NCI-H1694 treated with DMSO at 0.1 percent for 48 hours (cell line): Measurements from ENCODE around the gene RC3H1.
"Not testable (repeated sequence)": the region's sequence is repeated elsewhere in the genome, so short reads cannot be mapped to it uniquely, and the experiment has no call there.

ENCODE experiments used
- DNase-seq: peaks from one replicate; lab custom pipeline; 2025; lab: John Stamatoyannopoulos, UW

The RC3H1 gene

GRCh38 chr1:173946380-173946921, 75.7 kb downstream of the RC3H1 start:
- no peak for DNase-seq

- no peak for DNase-seq
Measured at GRCh38 chr1:173937062-173937461, 85.1 kb downstream of the RC3H1 start.

GRCh38 chr1:173934440-173934839, 87.7 kb downstream of the RC3H1 start:
- no peak for DNase-seq

- not testable (repeated sequence) for DNase-seq
Measured at GRCh38 chr1:173930541-173930940, 91.6 kb downstream of the RC3H1 start.

DNA sequence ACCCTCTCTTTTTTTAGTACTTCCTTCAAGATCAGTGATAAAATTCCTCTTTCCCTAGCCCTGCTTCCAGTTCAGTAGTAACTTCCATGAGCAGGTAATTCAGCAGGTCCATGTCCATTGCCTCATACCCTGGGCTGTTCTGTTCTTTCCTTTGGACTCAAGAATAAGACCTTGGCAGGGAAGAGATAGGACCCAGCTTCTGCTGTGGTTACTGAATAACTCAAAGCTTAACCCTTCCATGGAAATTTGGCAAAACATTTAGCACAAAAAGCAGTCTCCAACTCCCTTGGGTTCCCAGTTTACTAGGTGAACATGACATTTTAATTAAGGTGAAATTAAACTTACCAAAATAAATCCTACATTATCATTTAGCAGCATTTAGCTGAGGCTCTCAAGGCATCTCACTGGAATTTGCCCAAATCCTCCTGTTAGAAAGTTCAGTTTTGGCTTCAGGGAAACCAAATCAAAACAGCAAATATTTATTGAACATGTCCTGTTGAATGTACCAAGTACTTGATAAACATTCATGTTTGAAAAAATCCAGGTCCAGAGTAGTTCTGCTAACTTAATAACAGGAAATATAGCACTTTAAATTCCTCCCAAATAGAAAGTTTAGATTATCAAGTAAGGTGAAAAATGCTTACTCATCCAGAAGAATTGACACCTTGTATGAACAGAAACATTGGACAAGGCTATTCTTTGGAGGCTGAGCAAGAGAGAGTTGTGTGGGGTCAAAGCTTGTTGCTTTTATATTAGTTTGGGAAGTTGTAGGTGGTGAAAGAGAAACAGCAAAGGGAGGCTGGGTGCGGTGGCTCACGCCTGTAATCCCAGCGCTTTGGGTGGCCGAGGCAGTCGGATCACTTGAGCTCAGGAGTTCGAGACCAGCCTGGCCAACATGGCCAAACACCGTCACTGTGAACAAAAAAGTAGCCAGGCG, 96.6 kb downstream of the RC3H1 start:
- no peak for DNase-seq

DNA sequence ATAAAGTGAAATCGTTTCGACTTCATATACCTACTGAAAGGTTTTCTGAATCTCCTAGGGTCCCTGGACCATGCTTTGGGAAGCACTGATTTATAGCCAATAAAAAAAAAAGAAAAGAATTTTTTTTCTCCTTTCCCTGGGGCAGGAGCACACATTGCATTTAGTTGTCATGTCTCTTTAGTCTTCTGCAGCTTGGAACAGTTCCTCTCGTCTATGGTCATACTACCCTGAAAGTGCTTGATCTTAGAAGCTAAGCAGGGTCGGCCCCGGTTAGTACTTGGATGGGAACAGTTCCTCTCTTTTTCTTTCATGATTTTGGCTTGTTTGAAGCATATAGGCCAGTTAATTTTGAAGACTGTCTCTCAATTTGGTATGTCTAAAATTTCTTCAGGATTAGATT, 101.3 kb downstream of the RC3H1 start:
- DNase-seq: no peak

- DNase-seq: no peak
Measured at GRCh38 chr1:173917635-173918493, 104.3 kb downstream of the RC3H1 start.

GRCh38 chr1:173917149-173917548, 105.0 kb downstream of the RC3H1 start, which contains the start of gene SERPINC1:
TSS of gene SERPINC1 (minus strand) at chr1:173917327. CDS start at chr1:173917259, 68 bp downstream.
- DNase-seq: no peak

- no peak for DNase-seq
Measured at GRCh38 chr1:173916667-173917066, 105.5 kb downstream of the RC3H1 start.

GRCh38 chr1:173915596-173915995, 106.6 kb downstream of the RC3H1 start:
- DNase-seq: no peak

- peak; percentile 25 for DNase-seq
Measured at GRCh38 chr1:173914366-173914871, 107.7 kb downstream of the RC3H1 start.

GRCh38 chr1:173913111-173913510, 109.0 kb downstream of the RC3H1 start:
- no peak for DNase-seq

- DNase-seq: no peak
Measured at GRCh38 chr1:173903827-173904531, 118.2 kb downstream of the RC3H1 start.

GRCh38 chr1:173900992-173901391, 121.2 kb downstream of the RC3H1 start:
- no peak for DNase-seq

- DNase-seq: no peak
Measured at GRCh38 chr1:173900427-173900826, 121.7 kb downstream of the RC3H1 start.

GRCh38 chr1:173894189-173894588, 128.0 kb downstream of the RC3H1 start:
- no peak for DNase-seq

GRCh38 chr1:173893611-173894010, 128.5 kb downstream of the RC3H1 start:
- no peak for DNase-seq

GRCh38 chr1:173889885-173890284, 132.3 kb downstream of the RC3H1 start:
- DNase-seq: no peak

DNA sequence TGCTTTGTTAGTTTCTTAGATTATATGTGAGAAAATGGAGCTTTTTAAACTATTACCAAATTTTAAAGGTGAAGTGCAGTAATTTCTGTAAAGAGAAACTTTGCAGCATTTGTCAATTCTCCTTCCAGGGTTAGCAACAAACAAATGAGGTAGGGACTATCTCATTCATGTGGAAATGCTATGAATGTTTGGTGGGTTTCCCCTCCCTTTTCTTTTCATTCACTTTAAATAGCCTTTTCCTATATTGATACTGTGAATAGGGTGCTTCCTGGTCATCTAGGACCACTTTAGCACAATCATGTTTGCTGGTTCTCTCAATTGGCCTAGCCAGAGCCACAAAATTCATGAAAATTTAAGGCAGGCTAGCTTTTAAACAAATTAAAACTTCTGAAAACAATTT, 133.4 kb downstream of the RC3H1 start:
- DNase-seq: no peak

GRCh38 chr1:173887627-173888026, 134.5 kb downstream of the RC3H1 start:
- no peak for DNase-seq

- no peak for DNase-seq
Measured at GRCh38 chr1:173886746-173887611, 135.2 kb downstream of the RC3H1 start.
